SK-N-SH treated with all-trans-retinoic acid at 6 μM for 48 hours (cell line): ENCODE results near the gene JUND.

Source experiments
- ARNTL ChIP-seq: fragments of 450-650 bp; formaldehyde crosslinking; IDR thresholded peaks from 2 replicates; pipeline ENCODE4 v1.5.0; 2020; ENCODE audit warnings: low read depth, mild to moderate bottlenecking, moderate library complexity, borderline replicate concordance
- ESRRG ChIP-seq: fragments of 250-450 bp; sonication (Bioruptor Pico); IDR thresholded peaks from 2 replicates; pipeline ENCODE4 v1.6.1; 2021; ENCODE audit warnings: mild to moderate bottlenecking
- OSR1 ChIP-seq: fragments of 250-450 bp; sonication (Bioruptor Pico); IDR thresholded peaks from 2 replicates; pipeline ENCODE4 v1.8.0; 2022; ENCODE audit warnings: moderate library complexity, mild to moderate bottlenecking, inconsistent platforms
- RARB ChIP-seq: fragments of 250-450 bp; sonication (Bioruptor Pico); IDR thresholded peaks from 2 replicates; pipeline ENCODE4 v1.8.0; 2021; ENCODE audit warnings: mild to moderate bottlenecking, moderate library complexity
- TCF4 ChIP-seq: fragments of 250-450 bp; sonication (Bioruptor Pico); IDR thresholded peaks from 2 replicates; pipeline ENCODE4 v1.8.0; 2021; ENCODE audit warnings: mild to moderate bottlenecking, moderate library complexity, borderline replicate concordance
- ZFP3 ChIP-seq: fragments of 250-450 bp; sonication (Bioruptor Pico); IDR thresholded peaks from 2 replicates; pipeline ENCODE4 v1.5.0; 2020; ENCODE audit warnings: mild to moderate bottlenecking, moderate library complexity
- ZFP30 ChIP-seq: fragments of 450-650 bp; formaldehyde crosslinking; IDR thresholded peaks from 2 replicates; pipeline ENCODE4 v1.5.0; 2022; ENCODE audit warnings: mild to moderate bottlenecking, moderate library complexity
- ZNF565 ChIP-seq: fragments of 450-650 bp; formaldehyde crosslinking; conservative IDR thresholded peaks from 2 replicates; pipeline ENCODE4 v1.5.0; 2020; ENCODE audit warnings: low read depth, mild to moderate bottlenecking, moderate library complexity
- TF ChIP-seq, protein P1 (sequence below): fragments of 250-450 bp; sonication (Bioruptor Pico); IDR thresholded peaks from 2 replicates; pipeline ENCODE4 v1.5.1; 2021; ENCODE audit warnings: mild to moderate bottlenecking, moderate library complexity
- TF ChIP-seq, protein P2 (sequence below): fragments of 250-450 bp; sonication (Bioruptor Pico); IDR thresholded peaks from 2 replicates; pipeline ENCODE4 v1.8.0; 2020; ENCODE audit warnings: mild to moderate bottlenecking, moderate library complexity, borderline replicate concordance
- TF ChIP-seq, protein P3 (sequence below): fragments of 250-450 bp; sonication (Bioruptor Pico); IDR thresholded peaks from 2 replicates; pipeline ENCODE4 v1.5.0; 2020; ENCODE audit warnings: mild to moderate bottlenecking, moderate library complexity

DNA sequence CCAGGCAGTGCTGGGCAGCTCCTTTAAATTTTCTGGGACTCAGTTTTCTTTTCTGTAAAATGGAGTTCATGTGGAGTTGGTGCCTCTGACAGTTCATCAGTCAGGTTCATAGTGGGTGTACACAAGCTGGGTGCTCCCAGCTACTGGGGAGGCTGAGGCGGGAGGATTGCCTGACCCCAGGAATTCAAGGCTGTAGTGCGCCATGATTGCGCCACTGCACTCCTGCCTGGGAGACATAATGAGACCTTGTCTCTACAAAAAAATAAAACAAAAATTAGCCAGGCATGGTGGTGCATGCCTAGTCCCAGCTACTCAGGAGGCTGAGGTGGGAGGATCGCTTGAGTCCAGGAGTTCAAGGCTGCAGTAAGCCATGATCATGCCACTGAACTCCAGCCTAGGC is 28.3 kb downstream of the JUND start:
- TF ChIP-seq OSR1 (CRISPR knock-in tag) (no peak), ZFP30 (no peak), ESRRG (CRISPR knock-in tag) (no peak), ARNTL (CRISPR knock-in tag) (no peak), ZNF565 (CRISPR knock-in tag) (no peak), TCF4 (CRISPR knock-in tag) (no peak), ZFP3 (CRISPR knock-in tag) (no peak), RARB (CRISPR knock-in tag) (no peak)
- TF ChIP-seq, protein P1, sequence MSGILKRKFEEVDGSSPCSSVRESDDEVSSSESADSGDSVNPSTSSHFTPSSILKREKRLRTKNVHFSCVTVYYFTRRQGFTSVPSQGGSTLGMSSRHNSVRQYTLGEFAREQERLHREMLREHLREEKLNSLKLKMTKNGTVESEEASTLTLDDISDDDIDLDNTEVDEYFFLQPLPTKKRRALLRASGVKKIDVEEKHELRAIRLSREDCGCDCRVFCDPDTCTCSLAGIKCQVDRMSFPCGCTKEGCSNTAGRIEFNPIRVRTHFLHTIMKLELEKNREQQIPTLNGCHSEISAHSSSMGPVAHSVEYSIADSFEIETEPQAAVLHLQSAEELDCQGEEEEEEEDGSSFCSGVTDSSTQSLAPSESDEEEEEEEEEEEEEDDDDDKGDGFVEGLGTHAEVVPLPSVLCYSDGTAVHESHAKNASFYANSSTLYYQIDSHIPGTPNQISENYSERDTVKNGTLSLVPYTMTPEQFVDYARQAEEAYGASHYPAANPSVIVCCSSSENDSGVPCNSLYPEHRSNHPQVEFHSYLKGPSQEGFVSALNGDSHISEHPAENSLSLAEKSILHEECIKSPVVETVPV (CRISPR knock-in tag): no peak
- TF ChIP-seq, protein P2, sequence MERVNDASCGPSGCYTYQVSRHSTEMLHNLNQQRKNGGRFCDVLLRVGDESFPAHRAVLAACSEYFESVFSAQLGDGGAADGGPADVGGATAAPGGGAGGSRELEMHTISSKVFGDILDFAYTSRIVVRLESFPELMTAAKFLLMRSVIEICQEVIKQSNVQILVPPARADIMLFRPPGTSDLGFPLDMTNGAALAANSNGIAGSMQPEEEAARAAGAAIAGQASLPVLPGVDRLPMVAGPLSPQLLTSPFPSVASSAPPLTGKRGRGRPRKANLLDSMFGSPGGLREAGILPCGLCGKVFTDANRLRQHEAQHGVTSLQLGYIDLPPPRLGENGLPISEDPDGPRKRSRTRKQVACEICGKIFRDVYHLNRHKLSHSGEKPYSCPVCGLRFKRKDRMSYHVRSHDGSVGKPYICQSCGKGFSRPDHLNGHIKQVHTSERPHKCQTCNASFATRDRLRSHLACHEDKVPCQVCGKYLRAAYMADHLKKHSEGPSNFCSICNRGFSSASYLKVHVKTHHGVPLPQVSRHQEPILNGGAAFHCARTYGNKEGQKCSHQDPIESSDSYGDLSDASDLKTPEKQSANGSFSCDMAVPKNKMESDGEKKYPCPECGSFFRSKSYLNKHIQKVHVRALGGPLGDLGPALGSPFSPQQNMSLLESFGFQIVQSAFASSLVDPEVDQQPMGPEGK: no peak
- TF ChIP-seq, protein P3, sequence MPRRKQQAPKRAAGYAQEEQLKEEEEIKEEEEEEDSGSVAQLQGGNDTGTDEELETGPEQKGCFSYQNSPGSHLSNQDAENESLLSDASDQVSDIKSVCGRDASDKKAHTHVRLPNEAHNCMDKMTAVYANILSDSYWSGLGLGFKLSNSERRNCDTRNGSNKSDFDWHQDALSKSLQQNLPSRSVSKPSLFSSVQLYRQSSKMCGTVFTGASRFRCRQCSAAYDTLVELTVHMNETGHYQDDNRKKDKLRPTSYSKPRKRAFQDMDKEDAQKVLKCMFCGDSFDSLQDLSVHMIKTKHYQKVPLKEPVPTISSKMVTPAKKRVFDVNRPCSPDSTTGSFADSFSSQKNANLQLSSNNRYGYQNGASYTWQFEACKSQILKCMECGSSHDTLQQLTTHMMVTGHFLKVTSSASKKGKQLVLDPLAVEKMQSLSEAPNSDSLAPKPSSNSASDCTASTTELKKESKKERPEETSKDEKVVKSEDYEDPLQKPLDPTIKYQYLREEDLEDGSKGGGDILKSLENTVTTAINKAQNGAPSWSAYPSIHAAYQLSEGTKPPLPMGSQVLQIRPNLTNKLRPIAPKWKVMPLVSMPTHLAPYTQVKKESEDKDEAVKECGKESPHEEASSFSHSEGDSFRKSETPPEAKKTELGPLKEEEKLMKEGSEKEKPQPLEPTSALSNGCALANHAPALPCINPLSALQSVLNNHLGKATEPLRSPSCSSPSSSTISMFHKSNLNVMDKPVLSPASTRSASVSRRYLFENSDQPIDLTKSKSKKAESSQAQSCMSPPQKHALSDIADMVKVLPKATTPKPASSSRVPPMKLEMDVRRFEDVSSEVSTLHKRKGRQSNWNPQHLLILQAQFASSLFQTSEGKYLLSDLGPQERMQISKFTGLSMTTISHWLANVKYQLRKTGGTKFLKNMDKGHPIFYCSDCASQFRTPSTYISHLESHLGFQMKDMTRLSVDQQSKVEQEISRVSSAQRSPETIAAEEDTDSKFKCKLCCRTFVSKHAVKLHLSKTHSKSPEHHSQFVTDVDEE: no peak
